WTC11 (cell line): ENCODE data around the gene TTLL10.

Experiments
- CTCF ChIP-seq: fragments of 200-600 bp; IDR thresholded peaks from 2 replicates; pipeline ENCODE4 v1.8.0; 2022; ENCODE audit warnings: antibody characterized with exemption
- HMGXB4 ChIP-seq: sonication (generic); formaldehyde crosslinking; IDR thresholded peaks from 2 replicates; pipeline ENCODE4 v1.8.1; 2023; ENCODE audit warnings: mild to moderate bottlenecking, moderate library complexity, missing genetic modification reagents
- MAX ChIP-seq: sonication (generic); formaldehyde crosslinking; IDR thresholded peaks from 2 replicates; pipeline ENCODE4 v1.8.0; 2022; ENCODE audit warnings: mild to moderate bottlenecking, missing genetic modification reagents
- PRRX2 ChIP-seq: fragments of 250-450 bp; sonication (Bioruptor Pico); IDR thresholded peaks from 2 replicates; pipeline ENCODE4 v1.8.0; 2021; ENCODE audit warnings: mild to moderate bottlenecking
- SOX15 ChIP-seq: fragments of 250-450 bp; sonication (Bioruptor Pico); IDR thresholded peaks from 2 replicates; pipeline ENCODE4 v1.9.0; 2021; ENCODE audit warnings: mild to moderate bottlenecking
- ZNF263 ChIP-seq: sonication (generic); formaldehyde crosslinking; IDR thresholded peaks from 2 replicates; pipeline ENCODE4 v1.8.1; 2022; ENCODE audit warnings: low read depth, mild to moderate bottlenecking, moderate library complexity, missing genetic modification reagents

- TF ChIP-seq CTCF = no peak
- no peak for TF ChIP-seq SOX15 (CRISPR knock-in tag)
- no peak for TF ChIP-seq MAX (CRISPR knock-in tag)
- no peak for TF ChIP-seq HMGXB4 (CRISPR knock-in tag)
- TF ChIP-seq PRRX2 (CRISPR knock-in tag) = no peak
- TF ChIP-seq ZNF263 (CRISPR knock-in tag) = no peak
These were observed 70.1 kb downstream of the TTLL10 start for GRCh38 chr1:1243807-1244191.
